ENCODE measurements around the gene CD59.
A peak's percentile ranks its signal among the peaks of the same experiment; 100 is the strongest.
"Not testable (repeated sequence)": the region's sequence is repeated elsewhere in the genome, so short reads cannot be mapped to it uniquely, and the experiment has no call there.

Gene CD59

DNA sequence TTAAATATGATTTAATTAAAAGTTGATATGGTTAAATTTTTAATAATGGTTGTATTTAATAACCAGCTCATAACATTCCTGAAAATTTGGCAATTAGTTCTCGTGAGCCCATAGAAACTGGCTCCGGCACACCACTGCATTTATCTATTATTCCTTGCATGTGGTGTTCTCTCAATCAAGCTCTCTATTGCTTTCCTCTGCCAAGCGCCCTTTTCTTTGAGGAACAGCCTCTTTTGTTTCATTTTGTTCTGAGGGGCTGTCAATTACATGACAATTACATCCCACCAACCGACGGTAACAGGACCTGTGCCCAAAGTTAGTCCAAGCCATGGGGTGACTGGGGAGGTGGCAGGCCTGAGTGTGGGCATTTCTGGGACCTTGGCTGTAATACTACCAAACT, 43.7 kb downstream of the CD59 start:
- no peak for DNase-seq (ENCODE audit: low read depth in 2 of 2)

DNA sequence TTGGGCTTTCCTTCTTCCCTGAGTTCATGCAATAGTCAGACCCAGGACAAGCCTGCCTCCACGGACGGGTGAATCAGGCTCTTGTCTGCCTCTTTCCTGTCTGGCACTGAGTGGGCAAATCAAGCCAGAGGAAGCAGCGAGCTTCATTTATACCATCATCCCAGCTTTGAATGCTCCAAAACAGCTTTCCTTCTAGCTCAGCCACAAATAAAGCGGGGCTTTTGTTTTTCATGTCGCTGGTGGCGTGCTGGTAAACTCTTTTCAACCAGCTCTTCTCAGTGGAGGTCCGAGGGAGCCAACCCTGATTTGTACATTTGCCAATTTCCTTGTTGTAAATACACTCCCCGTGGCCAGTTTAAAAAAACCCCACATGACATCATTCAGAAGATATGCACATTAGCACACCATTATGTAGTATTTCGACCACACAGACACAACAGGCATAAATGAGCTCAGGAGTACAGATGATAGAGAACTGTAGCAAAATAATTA, 44.2 kb downstream of the CD59 start:
- no peak for DNase-seq (ENCODE audit: low read depth in 2 of 2)

DNA sequence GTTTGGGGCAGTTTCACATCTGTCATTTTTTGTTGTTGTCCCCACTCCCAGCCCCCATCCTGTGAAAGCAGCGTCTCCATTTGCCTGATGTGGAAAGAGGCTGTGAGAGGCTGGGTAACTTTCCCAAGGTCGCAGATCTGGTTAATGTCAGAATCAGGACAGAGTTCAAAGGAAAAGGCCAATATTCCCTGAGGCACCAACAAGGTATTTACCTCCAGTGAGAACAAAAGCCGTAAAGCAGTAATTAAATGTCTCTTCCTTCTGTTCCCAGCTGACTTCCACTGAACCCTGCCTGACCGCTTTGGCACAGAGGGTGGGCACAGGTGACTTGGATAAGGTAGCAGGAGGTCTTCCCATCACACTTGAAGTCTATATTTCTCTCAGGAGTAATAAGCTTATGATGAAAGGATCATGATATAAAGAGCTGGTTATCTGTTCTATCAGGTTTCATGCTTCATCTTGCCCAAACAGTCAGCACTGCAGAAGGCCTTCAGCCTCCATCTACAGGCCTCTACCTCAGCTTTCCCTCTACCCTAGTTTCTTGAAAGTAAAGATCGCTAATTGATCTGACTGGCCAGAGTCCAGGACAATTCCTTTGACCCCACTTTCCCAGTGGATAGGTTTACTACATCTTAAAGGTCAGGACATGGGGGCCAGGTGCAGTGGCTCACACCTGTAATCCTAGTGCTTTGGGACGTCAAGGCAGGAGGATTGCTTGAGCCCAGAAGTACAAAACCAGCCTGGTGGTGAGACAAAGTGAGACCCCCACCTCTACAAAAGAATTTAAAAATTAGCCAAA, 45.0 kb downstream of the CD59 start:
- DNase-seq (ENCODE audit: low read depth in 2 of 2): no peak

DNA sequence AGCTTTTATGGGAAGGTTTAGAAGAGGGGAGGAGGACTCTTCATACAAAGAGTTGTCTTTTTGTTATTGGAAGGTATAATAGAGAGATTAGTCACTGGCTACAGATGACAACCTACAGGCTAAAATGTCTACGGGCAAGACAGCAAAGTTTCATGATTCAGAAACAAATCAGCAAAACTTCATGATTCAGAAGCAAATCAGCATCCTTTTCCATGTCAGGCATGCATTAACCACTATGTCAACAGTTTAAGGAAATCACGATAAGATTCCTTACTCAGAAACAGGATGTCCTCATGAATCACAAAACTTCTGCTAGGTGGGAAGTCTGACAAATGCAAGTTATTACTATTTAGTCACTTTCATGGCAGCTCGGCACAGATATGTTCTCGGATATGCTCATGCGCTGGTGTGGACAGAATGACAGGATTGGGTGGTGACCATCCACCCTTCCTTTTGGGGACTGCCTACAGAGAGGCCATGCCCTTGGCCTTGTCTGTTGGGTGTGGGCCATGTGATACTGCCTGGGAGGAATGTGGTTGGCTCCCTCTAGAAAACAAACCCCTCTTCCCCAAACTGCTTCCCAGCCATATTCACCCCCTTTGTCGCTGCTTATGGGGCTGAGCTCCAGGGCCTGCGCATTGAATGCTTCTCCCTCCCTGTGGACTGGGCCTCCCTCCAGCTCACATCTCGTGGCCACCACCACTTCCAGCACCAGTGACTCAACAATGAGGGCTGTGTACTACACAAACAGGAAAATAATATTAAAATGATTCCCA, 45.7 kb downstream of the CD59 start:
- DNase-seq (ENCODE audit: low read depth in 2 of 2): no peak

GRCh38 chr11:33689501-33689900, 46.7 kb downstream of the CD59 start:
- DNase-seq (ENCODE audit: low read depth in 2 of 2): no peak

- no peak for DNase-seq (ENCODE audit: low read depth in 2 of 2)
These were observed 47.1 kb downstream of the CD59 start for GRCh38 chr11:33689085-33689484.

- no peak for DNase-seq (ENCODE audit: low read depth in 2 of 2)
These were observed 48.3 kb downstream of the CD59 start for GRCh38 chr11:33687733-33688479.

GRCh38 chr11:33685082-33685481, 51.1 kb downstream of the CD59 start:
- DNase-seq (ENCODE audit: low read depth in 2 of 2): no peak

GRCh38 chr11:33684003-33684706, 52.1 kb downstream of the CD59 start:
- DNase-seq (ENCODE audit: low read depth in 2 of 2): no peak

GRCh38 chr11:33682446-33682845, 53.8 kb downstream of the CD59 start:
- DNase-seq (ENCODE audit: low read depth in 2 of 2): no peak

DNA sequence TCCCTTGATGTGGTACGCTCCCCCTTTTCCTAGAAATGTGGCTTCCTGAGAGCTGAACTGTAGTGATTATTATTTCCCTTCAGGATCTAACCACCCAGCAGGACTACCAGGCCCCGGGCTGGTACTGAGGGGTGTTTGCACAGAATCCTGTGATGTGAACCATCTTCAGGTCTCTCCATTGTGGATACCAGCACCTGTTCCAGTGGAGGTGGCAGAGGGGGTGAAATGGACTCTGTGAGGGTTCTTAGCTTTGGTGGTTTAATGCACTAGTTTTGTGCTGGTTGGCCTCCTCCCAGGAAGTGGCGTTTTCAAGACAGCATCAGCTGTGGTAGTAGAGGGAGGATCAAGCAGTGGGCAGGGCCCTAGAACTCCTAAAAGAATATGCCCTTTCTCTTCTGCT, 54.2 kb downstream of the CD59 start:
- no peak for DNase-seq (ENCODE audit: low read depth in 2 of 2)

- not testable (repeated sequence) for DNase-seq (ENCODE audit: low read depth in 2 of 2)
These were observed 57.6 kb downstream of the CD59 start for GRCh38 chr11:33678616-33679015.

DNA sequence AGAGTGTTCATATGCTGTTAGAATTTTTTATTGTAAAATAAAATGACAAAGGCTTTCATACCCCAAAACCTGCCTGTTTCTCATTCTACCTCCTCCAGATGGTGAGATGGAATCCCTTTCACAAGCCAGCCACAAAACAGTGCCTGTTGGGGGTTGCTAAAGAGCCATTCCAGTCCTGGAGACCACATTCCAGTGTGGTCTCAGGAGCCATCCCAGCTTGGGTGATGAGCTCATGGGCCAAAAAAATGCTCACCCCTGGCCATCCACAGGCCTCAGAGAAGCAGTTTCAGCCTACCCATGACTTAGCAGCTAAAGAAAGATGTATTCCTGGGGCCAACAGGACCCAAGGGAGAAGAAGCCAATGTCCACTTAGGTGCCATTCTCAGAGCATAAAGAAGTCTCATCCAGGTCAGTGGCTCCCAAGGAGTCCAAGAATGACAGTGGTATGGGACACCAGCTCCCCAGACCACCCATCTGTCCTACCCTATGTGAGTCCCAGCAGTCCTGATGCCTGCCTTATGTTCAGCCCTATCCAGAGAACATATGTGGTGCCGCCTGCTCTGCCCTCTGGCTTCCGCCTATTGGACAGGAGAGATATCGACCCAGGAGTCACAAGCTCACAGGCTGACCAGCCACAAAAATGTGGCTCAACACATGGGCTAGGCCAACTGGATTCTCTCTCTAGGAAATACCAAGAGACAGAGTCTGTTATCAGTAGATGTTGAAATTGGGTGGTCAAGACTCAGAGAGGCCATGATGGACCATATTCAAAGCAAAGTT, 62.0 kb downstream of the CD59 start:
- DNase-seq (ENCODE audit: low read depth in 2 of 2): no peak

DNA sequence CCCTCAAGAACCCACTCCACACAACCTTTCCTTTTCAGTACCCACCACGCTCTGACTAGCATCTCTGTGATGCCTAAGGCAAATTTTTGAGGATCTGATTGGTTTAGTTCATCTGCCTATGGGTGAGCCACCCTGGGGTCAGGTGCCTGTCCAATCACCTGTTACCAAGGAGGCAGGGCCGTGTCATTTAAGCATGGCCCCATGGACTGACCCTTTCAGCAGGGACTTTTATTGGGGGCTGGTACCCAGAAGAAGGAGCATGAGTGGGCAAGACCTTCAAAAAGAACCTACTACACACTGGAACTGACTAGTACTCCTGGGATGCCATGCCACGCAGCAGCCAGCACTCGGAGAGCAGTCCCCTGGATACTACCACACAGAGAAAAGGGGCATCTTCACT, 64.0 kb downstream of the CD59 start:
- DNase-seq (ENCODE audit: low read depth in 2 of 2): no peak

- DNase-seq (ENCODE audit: low read depth in 2 of 2): peak in 1 of 2 donors; percentile 10
These were observed 65.8 kb downstream of the CD59 start for GRCh38 chr11:33670250-33671011.

GRCh38 chr11:33669598-33670249, 66.5 kb downstream of the CD59 start:
- no peak for DNase-seq (ENCODE audit: low read depth in 2 of 2)

DNA sequence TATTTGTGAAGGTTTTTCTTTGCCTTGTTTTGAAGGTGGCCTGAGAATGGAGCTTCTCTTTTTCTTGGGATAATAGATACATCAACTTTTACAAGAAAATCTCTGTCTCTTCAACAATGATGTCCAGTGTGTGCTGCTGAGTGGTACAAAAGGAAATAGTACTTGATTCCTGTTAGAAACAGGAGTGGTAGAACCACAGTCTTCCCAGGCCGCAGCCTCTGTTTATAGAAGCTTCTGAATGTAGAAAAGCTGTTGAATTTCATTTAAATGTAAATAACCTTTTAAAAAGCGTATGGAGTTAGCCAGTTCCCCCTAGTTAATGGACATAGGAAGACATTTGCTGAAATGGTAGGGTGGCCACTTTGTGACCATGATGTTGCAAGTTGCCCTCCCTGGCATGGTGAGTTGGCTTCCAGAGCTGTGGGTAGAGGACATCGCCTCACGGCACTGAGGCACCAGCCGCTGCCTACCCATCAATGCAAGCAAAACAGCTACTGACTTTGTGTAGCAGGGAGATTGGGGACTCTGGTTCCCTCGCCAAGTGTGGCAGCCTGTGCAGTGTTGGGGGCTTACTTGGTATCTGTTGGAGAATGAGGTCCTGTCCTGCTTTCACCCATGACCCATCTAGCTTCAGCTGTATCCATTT, 67.1 kb downstream of the CD59 start:
- no peak for DNase-seq (ENCODE audit: low read depth in 2 of 2)

DNA sequence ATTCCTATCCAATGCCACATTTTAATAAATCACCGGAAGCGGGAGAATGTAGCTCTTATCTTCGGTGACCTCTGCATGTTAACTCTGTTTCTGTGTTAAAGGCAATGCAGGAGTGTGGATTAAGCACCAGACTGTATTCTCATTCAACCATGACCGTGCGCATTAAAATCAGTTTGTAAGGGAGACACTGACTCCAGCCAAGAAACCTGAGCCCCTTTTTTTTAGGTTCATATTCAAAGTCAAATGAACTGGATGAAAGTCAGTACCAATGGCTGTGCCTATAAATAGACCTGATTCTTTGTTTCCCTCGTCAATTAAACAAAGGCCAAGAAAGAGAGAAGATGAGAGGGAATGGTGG, 67.8 kb downstream of the CD59 start:
- DNase-seq (ENCODE audit: low read depth in 2 of 2): no peak

GRCh38 chr11:33667819-33668467, 68.3 kb downstream of the CD59 start:
- no peak for DNase-seq (ENCODE audit: low read depth in 2 of 2)
